Fibroblast of skin of abdomen (primary cell): ENCODE results near the gene SOX6.

Source experiments
- DNase-seq: peaks from one replicate; pipeline ENCODE4 v3.0.0-alpha.2; 2013

SOX6 gene

GRCh38 chr11:15987046-15987445 is 369.3 kb downstream of the SOX6 start:
- no peak for DNase-seq

- DNase-seq: no peak
These were observed 370.5 kb downstream of the SOX6 start for GRCh38 chr11:15985860-15986139.

GRCh38 chr11:15985127-15985859 is 371.1 kb downstream of the SOX6 start:
- peak; percentile 45 for DNase-seq

- no peak for DNase-seq
These were observed 375.1 kb downstream of the SOX6 start for GRCh38 chr11:15981292-15981691.

- DNase-seq: no peak
These were observed 379.2 kb downstream of the SOX6 start for GRCh38 chr11:15977116-15977515.

GRCh38 chr11:15976433-15977045 is 379.8 kb downstream of the SOX6 start:
- DNase-seq: peak; percentile 65

GRCh38 chr11:15975742-15976141 is 380.6 kb downstream of the SOX6 start:
- no peak for DNase-seq

- no peak for DNase-seq
These were observed 383.5 kb downstream of the SOX6 start for GRCh38 chr11:15972838-15973237.

- DNase-seq: no peak
These were observed 385.2 kb downstream of the SOX6 start for GRCh38 chr11:15971215-15971546.

- DNase-seq: no peak
These were observed 385.7 kb downstream of the SOX6 start for GRCh38 chr11:15970506-15971214.

- peak; percentile 81 for DNase-seq
These were observed 386.5 kb downstream of the SOX6 start for GRCh38 chr11:15969701-15970329.

GRCh38 chr11:15969281-15969680 is 387.1 kb downstream of the SOX6 start:
- DNase-seq: peak; percentile 76

- DNase-seq: no peak
These were observed 387.8 kb downstream of the SOX6 start for GRCh38 chr11:15968461-15969130.

GRCh38 chr11:15967966-15968365 is 388.4 kb downstream of the SOX6 start:
- DNase-seq: peak; percentile 36

- DNase-seq: no peak
These were observed 389.2 kb downstream of the SOX6 start for GRCh38 chr11:15967166-15967565.

- DNase-seq: no peak
These were observed 390.6 kb downstream of the SOX6 start for GRCh38 chr11:15965562-15966250.

- no peak for DNase-seq
These were observed 393.1 kb downstream of the SOX6 start for GRCh38 chr11:15963266-15963665.

GRCh38 chr11:15958910-15959309 is 397.4 kb downstream of the SOX6 start:
- no peak for DNase-seq

- DNase-seq: no peak
These were observed 399.1 kb downstream of the SOX6 start for GRCh38 chr11:15957234-15957633.

- DNase-seq: no peak
These were observed 400.0 kb downstream of the SOX6 start for GRCh38 chr11:15956302-15956701.

GRCh38 chr11:15955595-15955994 is 400.8 kb downstream of the SOX6 start:
- no peak for DNase-seq
